Keratinocyte (primary cell): ENCODE data around the gene CACNA1H. TPM values are rescaled to one million over a fixed set of nuclear protein-coding genes. Genes with fewer than 3 reads are reported as not detected.

Experiments
- DNase-seq: peaks from one replicate; pipeline ENCODE4 v3.0.0-alpha.2; 2011; ENCODE audit warnings: low read depth, missing footprints, low spot score
- FAIRE-seq: peaks from 2 replicates; lab custom pipeline; 2011; peaks lifted over from hg19 to GRCh38; lab: Jason Lieb, UNC
- H2AFZ ChIP-seq: 2 replicates; pipeline ENCODE4 v1.6.0; 2012; ENCODE audit warnings: low read length, control low read depth, inconsistent platforms; ENCODE audit not compliant: control insufficient read depth
- H3K27ac ChIP-seq: 2 replicates; pipeline ENCODE4 v1.5.1; 2011; ENCODE audit warnings: low read length; ENCODE audit not compliant: control insufficient read depth, insufficient read depth
- H3K27me3 ChIP-seq: 3 replicates; pipeline ENCODE4 v1.6.0; 2011; ENCODE audit warnings: low read length; ENCODE audit not compliant: control insufficient read depth, insufficient read depth; ENCODE audit errors: extremely low read depth
- H3K36me3 ChIP-seq, 2 experiments: 2 replicates in 1 of 2; 3 replicates in 1 of 2; pipeline ENCODE4 v1.5.1; 2011; ENCODE audit warnings: low read length in 2 of 2, mild to moderate bottlenecking in 1 of 2; ENCODE audit not compliant: control insufficient read depth in 2 of 2, insufficient read depth in 2 of 2; ENCODE audit errors: extremely low read depth in 1 of 2
- H3K4me1 ChIP-seq: 3 replicates; pipeline ENCODE4 v1.5.1; 2011; ENCODE audit warnings: low read length; ENCODE audit not compliant: control insufficient read depth, insufficient read depth; ENCODE audit errors: extremely low read depth
- H3K4me2 ChIP-seq: 3 replicates; pipeline ENCODE4 v1.6.0; 2011; ENCODE audit warnings: low read depth, low read length; ENCODE audit not compliant: control insufficient read depth, insufficient read depth; ENCODE audit errors: extremely low read depth
- H3K4me3 ChIP-seq, 3 experiments: fragments of 200-600 bp in 1 of 3; sonication (generic) in 1 of 3; 2 replicates in 2 of 3; 3 replicates in 1 of 3; pipeline ENCODE4 v1.5.1; 2011 to 2016; ENCODE audit warnings: low read length in 3 of 3, mild to moderate bottlenecking in 3 of 3, control low read depth in 2 of 3, inconsistent platforms in 1 of 3, low read depth in 1 of 3, mixed read lengths in 1 of 3, mixed run types in 1 of 3, moderate library complexity in 1 of 3; ENCODE audit not compliant: control insufficient read depth in 2 of 3, insufficient read depth in 2 of 3; ENCODE audit errors: extremely low read depth in 1 of 3
- H3K79me2 ChIP-seq: 2 replicates; pipeline ENCODE4 v1.6.0; 2012; ENCODE audit warnings: low read length; ENCODE audit not compliant: control insufficient read depth, insufficient read depth
- H3K9ac ChIP-seq: 3 replicates; pipeline ENCODE4 v1.6.0; 2011; ENCODE audit warnings: low read length; ENCODE audit not compliant: control insufficient read depth, insufficient read depth; ENCODE audit errors: extremely low read depth
- H3K9me1 ChIP-seq: 3 replicates; pipeline ENCODE4 v1.6.0; 2011; ENCODE audit warnings: low read length; ENCODE audit not compliant: control insufficient read depth, insufficient read depth; ENCODE audit errors: extremely low read depth
- H3K9me3 ChIP-seq: 2 replicates; pipeline ENCODE4 v1.5.1; 2012; ENCODE audit warnings: low read depth, low read length; ENCODE audit not compliant: control insufficient read depth
- H4K20me1 ChIP-seq: 3 replicates; pipeline ENCODE4 v1.6.0; 2011; ENCODE audit warnings: low read length; ENCODE audit not compliant: control insufficient read depth, insufficient read depth; ENCODE audit errors: extremely low read depth
- EZH2 ChIP-seq: IDR thresholded peaks from one replicate; pipeline ENCODE4 v1.6.1; 2012; ENCODE audit warnings: inconsistent platforms, mild to moderate bottlenecking, low read length, moderate library complexity
- dilution Hi-C: fragments of 300-500 bp; cut with MboI; formaldehyde crosslinking; loops from one replicate; pipeline ENCODE4 v1.7.0; 2020; ENCODE audit warnings: low sequenced_read_pairs; ENCODE audit not compliant: extremely low pct_ligation_motif_present
- polyA plus RNA-seq, 5 experiments: library from polyadenylated mRNA; depleted of rRNA in 3 of 5; stranded (reverse) in 3 of 5; stranded (forward) in 1 of 5; unstranded in 1 of 5; fragments of >200 nt; gene quantifications; 1 replicate in 1 of 5; 2 replicates in 3 of 5; 3 replicates in 1 of 5; pipeline versions ENCODE4 v1.2.1 to v1.2.3, GENCODE V29; 2011 to 2012; ENCODE audit warnings: missing spikeins in 2 of 5, low read depth in 1 of 5, low replicate concordance in 1 of 5
- TF ChIP-seq, protein P1 (sequence below), 3 experiments: IDR thresholded peaks in 1 of 3; conservative IDR thresholded peaks in 1 of 3; optimal IDR thresholded peaks in 1 of 3; 2 replicates in 2 of 3; 3 replicates in 1 of 3; pipeline versions ENCODE3 to v1.5.1; 2011; ENCODE audit warnings: low read length in 3 of 3, mild to moderate bottlenecking in 3 of 3, moderate library complexity in 2 of 3, control low read depth in 1 of 3, inconsistent platforms in 1 of 3; ENCODE audit not compliant: insufficient read depth in 2 of 3; ENCODE audit errors: extremely low read depth in 1 of 3

The CACNA1H gene
- polyA plus RNA-seq, 1 donor (not counting 4 experiments of a cell fraction or from before 2014, with no cell fraction given), result not detected

DNA sequence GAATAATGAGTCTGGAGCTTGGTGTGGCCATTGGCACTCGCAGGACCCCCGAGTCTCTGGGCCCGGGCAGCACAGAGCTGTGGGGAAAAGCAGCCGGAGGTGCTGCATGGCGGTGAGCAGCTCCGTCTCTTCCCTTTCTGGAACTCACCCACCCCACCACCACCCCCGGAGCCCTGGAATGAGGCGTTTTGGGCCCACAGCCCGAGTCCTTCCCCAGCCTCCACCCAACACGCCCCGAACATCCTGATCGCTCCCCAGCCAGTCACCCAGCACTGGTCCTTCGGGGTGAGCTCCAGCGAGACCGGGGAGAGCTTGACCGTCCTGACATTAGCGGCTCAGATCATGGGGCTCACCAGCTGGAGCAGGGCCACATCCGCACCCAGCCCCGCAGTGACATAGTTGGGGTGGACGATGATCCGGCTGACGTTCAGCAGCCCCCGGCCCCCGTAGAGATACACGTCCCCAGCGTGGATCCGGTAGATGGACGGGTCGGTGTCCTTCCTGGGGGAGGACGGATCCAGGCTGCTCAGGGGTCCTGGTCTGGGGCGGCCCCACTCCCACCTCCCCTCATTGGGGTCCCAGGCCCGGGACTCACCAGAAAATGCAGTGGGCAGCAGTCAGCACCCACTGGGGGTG is 109.4 kb downstream of the CACNA1H start:
- Histone ChIP-seq H3K79me2 (no peaks in the 10 kb centered on the region), H3K27me3 (peaks cover 47% of the 10 kb centered on the region), H2AFZ (no peak overlapping the region), H3K4me1 (no peaks in the 10 kb centered on the region), H3K4me2 (no peak overlapping the region), H3K9me1 (no peaks in the 10 kb centered on the region), H3K4me3 (no peak overlapping the region), H3K36me3 (no peaks in the 10 kb centered on the region), H3K9me3 (peaks cover 2% of the 10 kb centered on the region), H3K9ac (no peak overlapping the region), H4K20me1 (no peaks in the 10 kb centered on the region), H3K27ac (no peak overlapping the region)
- TF ChIP-seq, protein P1, sequence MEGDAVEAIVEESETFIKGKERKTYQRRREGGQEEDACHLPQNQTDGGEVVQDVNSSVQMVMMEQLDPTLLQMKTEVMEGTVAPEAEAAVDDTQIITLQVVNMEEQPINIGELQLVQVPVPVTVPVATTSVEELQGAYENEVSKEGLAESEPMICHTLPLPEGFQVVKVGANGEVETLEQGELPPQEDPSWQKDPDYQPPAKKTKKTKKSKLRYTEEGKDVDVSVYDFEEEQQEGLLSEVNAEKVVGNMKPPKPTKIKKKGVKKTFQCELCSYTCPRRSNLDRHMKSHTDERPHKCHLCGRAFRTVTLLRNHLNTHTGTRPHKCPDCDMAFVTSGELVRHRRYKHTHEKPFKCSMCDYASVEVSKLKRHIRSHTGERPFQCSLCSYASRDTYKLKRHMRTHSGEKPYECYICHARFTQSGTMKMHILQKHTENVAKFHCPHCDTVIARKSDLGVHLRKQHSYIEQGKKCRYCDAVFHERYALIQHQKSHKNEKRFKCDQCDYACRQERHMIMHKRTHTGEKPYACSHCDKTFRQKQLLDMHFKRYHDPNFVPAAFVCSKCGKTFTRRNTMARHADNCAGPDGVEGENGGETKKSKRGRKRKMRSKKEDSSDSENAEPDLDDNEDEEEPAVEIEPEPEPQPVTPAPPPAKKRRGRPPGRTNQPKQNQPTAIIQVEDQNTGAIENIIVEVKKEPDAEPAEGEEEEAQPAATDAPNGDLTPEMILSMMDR (optimal IDR thresholded peaks at IDR 0.05 in 1 of 3, IDR thresholded peaks at IDR 0.05 in 1 of 3, conservative IDR thresholded peaks at IDR 0.05 in 1 of 3; ENCODE audit: extremely low read depth in 1 of 3, insufficient read depth in 2 of 3, low read length in 3 of 3), result no peak
- no peak for TF ChIP-seq EZH2
- DNase-seq (no peak), FAIRE-seq (no peak)
- dilution Hi-C loops, result no loop called here

GRCh38 chr16:1262846-1263221 is 109.9 kb downstream of the CACNA1H start:
- dilution Hi-C loops, result no loop called here
- Histone ChIP-seq H3K36me3 (no peaks in the 10 kb centered on the region), H3K4me1 (no peaks in the 10 kb centered on the region), H3K4me2 (no peak overlapping the region), H3K27me3 (peaks cover 47% of the 10 kb centered on the region), H3K9me1 (no peaks in the 10 kb centered on the region), H3K79me2 (no peaks in the 10 kb centered on the region), H3K9me3 (peaks cover 2% of the 10 kb centered on the region), H3K9ac (no peak overlapping the region), H4K20me1 (no peaks in the 10 kb centered on the region), H3K4me3 (no peak overlapping the region), H2AFZ (no peak overlapping the region), H3K27ac (no peak overlapping the region)
- FAIRE-seq, result no peak
- DNase-seq, result no peak
- TF ChIP-seq, protein P1 (optimal IDR thresholded peaks at IDR 0.05 in 1 of 3, IDR thresholded peaks at IDR 0.05 in 1 of 3, conservative IDR thresholded peaks at IDR 0.05 in 1 of 3; ENCODE audit: extremely low read depth in 1 of 3, insufficient read depth in 2 of 3, low read length in 3 of 3), result no peak
- TF ChIP-seq EZH2, result no peak
